Peyer's patch (tissue), 4 donors: ENCODE measurements around the gene TMEFF2.

Source experiments
- CTCF ChIP-seq, 6 experiments: fragments of 450-650 bp in 4 of 6; fragments of 200-600 bp in 2 of 6; sonication (generic) in 1 of 6; IDR thresholded peaks; one replicate each; pipeline ENCODE4 v1.5.1; 2017 to 2019; ENCODE audit warnings: antibody characterized with exemption in 6 of 6, mild to moderate bottlenecking in 3 of 6, moderate library complexity in 1 of 6
- POLR2A ChIP-seq, 2 donors: fragments of 450-650 bp; IDR thresholded peaks; one replicate each; pipeline ENCODE4 v1.5.1; 2017; ENCODE audit warnings: antibody characterized with exemption in 2 of 2, mild to moderate bottlenecking in 2 of 2, moderate library complexity in 2 of 2

- TF ChIP-seq CTCF (IDR thresholded peaks at IDR 0.05) (no peak), POLR2A (IDR thresholded peaks at IDR 0.05) (no peak)
Measured at GRCh38 chr2:192029089-192029488, 165.6 kb downstream of the TMEFF2 start.
